HepG2 (cell line): ENCODE measurements around the gene GGA3. TPM values are rescaled to one million over a fixed set of nuclear protein-coding genes. Genes with fewer than 3 reads are reported as not detected.

ENCODE experiments used
- ATF7-NPFF ChIP-seq: sonication (generic); formaldehyde crosslinking; IDR thresholded peaks from 2 replicates; pipeline ENCODE4 v1.8.1; 2023; ENCODE audit warnings: mild to moderate bottlenecking, low read depth, missing genetic modification reagents, moderate library complexity
- HNRNPLL ChIP-seq: fragments of 200-400 bp; formaldehyde crosslinking; IDR thresholded peaks from 2 replicates; pipeline ENCODE4 v1.6.1; 2017; ENCODE audit warnings: mild to moderate bottlenecking, low read depth, low read length; ENCODE audit not compliant: poor library complexity, severe bottlenecking
- KDM5A ChIP-seq: fragments of 200-600 bp; sonication (generic); IDR thresholded peaks from 2 replicates; pipeline ENCODE4 v1.7.0; 2018; ENCODE audit warnings: antibody characterized with exemption, mild to moderate bottlenecking, low read length, borderline replicate concordance
- KLF11 ChIP-seq: IDR thresholded peaks from 2 replicates; pipeline ENCODE4 v1.6.1; 2016; ENCODE audit warnings: missing compliant biosample characterization
- POLR2A ChIP-seq, 2 experiments: IDR thresholded peaks; 2 replicates each; pipeline ENCODE4 v1.6.1; 2011; ENCODE audit warnings: low read depth in 2 of 2, low read length in 2 of 2, mild to moderate bottlenecking in 1 of 2, moderate library complexity in 1 of 2; ENCODE audit not compliant: insufficient read depth in 1 of 2
- SALL1 ChIP-seq: sonication (generic); formaldehyde crosslinking; IDR thresholded peaks from 2 replicates; pipeline ENCODE4 v1.8.0; 2022; ENCODE audit warnings: mild to moderate bottlenecking, missing genetic modification reagents
- SP2 ChIP-seq: sonication (generic); formaldehyde crosslinking; IDR thresholded peaks from 2 replicates; pipeline ENCODE4 v1.5.1; 2020; ENCODE audit warnings: mild to moderate bottlenecking, missing genetic modification reagents
- TAF15 ChIP-seq: fragments of 200-400 bp; formaldehyde crosslinking; IDR thresholded peaks from one replicate; pipeline ENCODE4 v1.6.1; 2018; ENCODE audit warnings: mild to moderate bottlenecking, low read depth, low read length; ENCODE audit not compliant: poor library complexity, severe bottlenecking
- ZMYM3 ChIP-seq: sonication (generic); formaldehyde crosslinking; IDR thresholded peaks from 2 replicates; pipeline ENCODE4 v1.5.1; 2020; ENCODE audit warnings: mild to moderate bottlenecking, missing genetic modification reagents
- ZNF10 ChIP-seq: sonication (generic); formaldehyde crosslinking; IDR thresholded peaks from 2 replicates; pipeline ENCODE4 v1.4.0; 2020; ENCODE audit warnings: mild to moderate bottlenecking, low read depth, missing genetic modification reagents, borderline replicate concordance
- ZNF207 ChIP-seq: fragments of 450-650 bp; IDR thresholded peaks from 2 replicates; pipeline ENCODE4 v1.6.1; 2016; ENCODE audit warnings: antibody characterized with exemption, borderline replicate concordance
- ZNF230 ChIP-seq: sonication (generic); formaldehyde crosslinking; IDR thresholded peaks from 2 replicates; pipeline ENCODE4 v1.4.0; 2020; ENCODE audit warnings: mild to moderate bottlenecking, missing genetic modification reagents
- ZNF329 ChIP-seq: sonication (generic); formaldehyde crosslinking; IDR thresholded peaks from 2 replicates; pipeline ENCODE4 v1.9.0; 2021; ENCODE audit warnings: low read depth, mild to moderate bottlenecking, missing genetic modification reagents
- ZNF891 ChIP-seq: sonication (generic); formaldehyde crosslinking; IDR thresholded peaks from 2 replicates; pipeline ENCODE4 v1.5.0; 2020; ENCODE audit warnings: mild to moderate bottlenecking, missing genetic modification reagents
- polyA plus RNA-seq, 8 experiments: library from polyadenylated mRNA; depleted of rRNA in 3 of 8; stranded (reverse) in 7 of 8; unstranded in 1 of 8; fragments of >200 nt; fragmentation: Illumina TruSeq in 4 of 8; extraction: Trizol in 4 of 8; gene quantifications; 2 replicates each; pipeline versions ENCODE4 v1.2.1 to v1.2.3, GENCODE V29; 2011 to 2016; ENCODE audit warnings: low read depth in 4 of 8, missing spikeins in 1 of 8, mixed read lengths in 1 of 8; ENCODE audit not compliant: insufficient read depth in 1 of 8
- total RNA-seq, 5 experiments: library from RNA; depleted of rRNA; stranded (reverse); fragments of >200 nt; fragmentation: Illumina TruSeq; extraction: Trizol; gene quantifications; 2 replicates each; pipeline ENCODE4 v1.2.3, GENCODE V29; 2016; ENCODE audit warnings: low read depth in 1 of 5
- TF ChIP-seq, protein P1 (sequence below): fragments of 450-650 bp; IDR thresholded peaks from 2 replicates; pipeline ENCODE4 v1.6.1; 2017; ENCODE audit warnings: mild to moderate bottlenecking
- TF ChIP-seq, protein P2 (sequence below): sonication (generic); formaldehyde crosslinking; IDR thresholded peaks from 2 replicates; pipeline ENCODE4 v1.8.0; 2022; ENCODE audit warnings: mild to moderate bottlenecking, missing genetic modification reagents, borderline replicate concordance
- TF ChIP-seq, protein P3 (sequence below), 2 experiments: sonication (generic) in 1 of 2; formaldehyde crosslinking in 1 of 2; IDR thresholded peaks; 2 replicates each; pipeline versions ENCODE4 v1.5.1 to v1.6.1; 2011 to 2020; ENCODE audit warnings: borderline replicate concordance in 1 of 2, low read depth in 1 of 2, low read length in 1 of 2, mild to moderate bottlenecking in 1 of 2, missing genetic modification reagents in 1 of 2, moderate library complexity in 1 of 2
- TF ChIP-seq, protein P4 (sequence below): IDR thresholded peaks from 2 replicates; pipeline ENCODE4 v1.4.0; 2020; ENCODE audit warnings: mild to moderate bottlenecking, missing genetic modification reagents

The GGA3 gene
- total and polyA plus RNA-seq, 2 of the 13 experiments (the other 11 are each of a cell fraction or from before 2014, with no cell fraction given) = 28.4 to 43.7 TPM

DNA sequence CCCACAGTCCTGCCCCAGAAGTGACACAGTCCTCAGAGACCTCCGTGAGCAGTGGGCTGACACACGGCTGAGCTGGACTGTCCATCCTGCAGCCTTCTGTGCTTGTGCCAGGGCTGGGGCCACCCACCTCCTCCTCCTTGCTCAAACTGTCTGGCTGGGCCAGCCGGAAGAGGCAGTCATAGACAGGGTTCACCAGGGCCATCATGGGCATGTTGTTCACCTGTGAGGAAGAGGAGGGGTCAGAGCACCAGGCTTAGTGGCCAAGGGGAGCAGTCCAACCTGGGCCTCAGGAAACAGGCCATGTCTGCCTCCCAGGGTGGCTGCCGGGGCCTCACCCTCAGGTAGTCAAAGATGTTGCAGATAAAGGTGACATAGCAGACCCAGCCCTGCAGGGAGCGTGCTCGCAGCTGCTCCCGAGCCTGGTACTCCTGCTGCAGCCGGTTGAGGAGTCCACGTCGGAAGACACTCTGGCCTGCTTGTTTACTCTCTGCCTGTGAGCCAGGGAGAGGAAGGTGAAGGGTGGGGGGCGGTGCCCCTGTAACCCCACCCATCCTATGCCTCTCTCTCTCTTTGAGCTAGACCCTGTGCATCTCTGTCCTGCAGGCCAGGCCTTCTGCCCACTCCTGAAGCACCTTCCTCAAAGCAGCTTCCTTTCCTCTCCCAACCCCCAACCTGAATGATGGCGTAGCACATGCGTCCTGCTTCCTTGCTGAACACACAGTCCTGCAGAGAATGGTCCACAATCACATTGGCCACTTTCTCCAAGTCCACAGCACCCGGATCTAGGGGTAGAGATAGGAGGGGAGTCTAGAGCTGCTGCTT is 6.2 kb upstream of the GGA3 start (continued):
- TF ChIP-seq HNRNPLL (no peak), ZNF207 (no peak), KLF11 (0 out of 2 replicates have a peak, but pooled peaks have one; percentile 21), SP2 (CRISPR knock-in tag) (no peak), TAF15 (no peak), ZNF10 (no peak), ATF7-NPFF (CRISPR knock-in tag) (no peak), ZNF891 (CRISPR knock-in tag) (no peak), SALL1 (peak; percentile 91), ZMYM3 (CRISPR knock-in tag) (peak; percentile 87), ZNF329 (CRISPR knock-in tag) (peak; percentile 46; the same call in 1 of the 2 replicates), POLR2A (IDR thresholded peaks at IDR 0.05; ENCODE audit: insufficient read depth in 1 of 2, low read depth in 2 of 2, low read length in 2 of 2) (peak in 1 of 2 experiments; percentile 73; a peak in 2 of 4 replicates), KDM5A (no peak), ZNF230 (CRISPR knock-in tag) (0 out of 2 replicates have a peak, but pooled peaks have one; percentile 55)
- TF ChIP-seq, protein P1, sequence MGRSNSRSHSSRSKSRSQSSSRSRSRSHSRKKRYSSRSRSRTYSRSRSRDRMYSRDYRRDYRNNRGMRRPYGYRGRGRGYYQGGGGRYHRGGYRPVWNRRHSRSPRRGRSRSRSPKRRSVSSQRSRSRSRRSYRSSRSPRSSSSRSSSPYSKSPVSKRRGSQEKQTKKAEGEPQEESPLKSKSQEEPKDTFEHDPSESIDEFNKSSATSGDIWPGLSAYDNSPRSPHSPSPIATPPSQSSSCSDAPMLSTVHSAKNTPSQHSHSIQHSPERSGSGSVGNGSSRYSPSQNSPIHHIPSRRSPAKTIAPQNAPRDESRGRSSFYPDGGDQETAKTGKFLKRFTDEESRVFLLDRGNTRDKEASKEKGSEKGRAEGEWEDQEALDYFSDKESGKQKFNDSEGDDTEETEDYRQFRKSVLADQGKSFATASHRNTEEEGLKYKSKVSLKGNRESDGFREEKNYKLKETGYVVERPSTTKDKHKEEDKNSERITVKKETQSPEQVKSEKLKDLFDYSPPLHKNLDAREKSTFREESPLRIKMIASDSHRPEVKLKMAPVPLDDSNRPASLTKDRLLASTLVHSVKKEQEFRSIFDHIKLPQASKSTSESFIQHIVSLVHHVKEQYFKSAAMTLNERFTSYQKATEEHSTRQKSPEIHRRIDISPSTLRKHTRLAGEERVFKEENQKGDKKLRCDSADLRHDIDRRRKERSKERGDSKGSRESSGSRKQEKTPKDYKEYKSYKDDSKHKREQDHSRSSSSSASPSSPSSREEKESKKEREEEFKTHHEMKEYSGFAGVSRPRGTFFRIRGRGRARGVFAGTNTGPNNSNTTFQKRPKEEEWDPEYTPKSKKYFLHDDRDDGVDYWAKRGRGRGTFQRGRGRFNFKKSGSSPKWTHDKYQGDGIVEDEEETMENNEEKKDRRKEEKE = no peak
- TF ChIP-seq, protein P2, sequence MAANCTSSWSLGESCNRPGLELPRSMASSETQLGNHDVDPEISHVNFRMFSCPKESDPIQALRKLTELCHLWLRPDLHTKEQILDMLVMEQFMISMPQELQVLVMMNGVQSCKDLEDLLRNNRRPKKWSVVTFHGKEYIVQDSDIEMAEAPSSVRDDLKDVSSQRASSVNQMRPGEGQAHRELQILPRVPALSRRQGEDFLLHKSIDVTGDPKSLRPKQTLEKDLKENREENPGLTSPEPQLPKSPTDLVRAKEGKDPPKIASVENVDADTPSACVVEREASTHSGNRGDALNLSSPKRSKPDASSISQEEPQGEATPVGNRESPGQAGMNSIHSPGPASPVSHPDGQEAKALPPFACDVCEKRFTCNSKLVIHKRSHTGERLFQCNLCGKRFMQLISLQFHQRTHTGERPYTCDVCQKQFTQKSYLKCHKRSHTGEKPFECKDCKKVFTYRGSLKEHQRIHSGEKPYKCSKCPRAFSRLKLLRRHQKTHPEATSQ (CRISPR knock-in tag) = peak; percentile 86
- TF ChIP-seq, protein P3, sequence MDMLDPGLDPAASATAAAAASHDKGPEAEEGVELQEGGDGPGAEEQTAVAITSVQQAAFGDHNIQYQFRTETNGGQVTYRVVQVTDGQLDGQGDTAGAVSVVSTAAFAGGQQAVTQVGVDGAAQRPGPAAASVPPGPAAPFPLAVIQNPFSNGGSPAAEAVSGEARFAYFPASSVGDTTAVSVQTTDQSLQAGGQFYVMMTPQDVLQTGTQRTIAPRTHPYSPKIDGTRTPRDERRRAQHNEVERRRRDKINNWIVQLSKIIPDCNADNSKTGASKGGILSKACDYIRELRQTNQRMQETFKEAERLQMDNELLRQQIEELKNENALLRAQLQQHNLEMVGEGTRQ (IDR thresholded peaks at IDR 0.05; ENCODE audit: low read depth, low read length) = no peak
- TF ChIP-seq, protein P3 (CRISPR knock-in tag; IDR thresholded peaks at IDR 0.05; ENCODE audit: borderline replicate concordance) = no peak
- TF ChIP-seq, protein P4, sequence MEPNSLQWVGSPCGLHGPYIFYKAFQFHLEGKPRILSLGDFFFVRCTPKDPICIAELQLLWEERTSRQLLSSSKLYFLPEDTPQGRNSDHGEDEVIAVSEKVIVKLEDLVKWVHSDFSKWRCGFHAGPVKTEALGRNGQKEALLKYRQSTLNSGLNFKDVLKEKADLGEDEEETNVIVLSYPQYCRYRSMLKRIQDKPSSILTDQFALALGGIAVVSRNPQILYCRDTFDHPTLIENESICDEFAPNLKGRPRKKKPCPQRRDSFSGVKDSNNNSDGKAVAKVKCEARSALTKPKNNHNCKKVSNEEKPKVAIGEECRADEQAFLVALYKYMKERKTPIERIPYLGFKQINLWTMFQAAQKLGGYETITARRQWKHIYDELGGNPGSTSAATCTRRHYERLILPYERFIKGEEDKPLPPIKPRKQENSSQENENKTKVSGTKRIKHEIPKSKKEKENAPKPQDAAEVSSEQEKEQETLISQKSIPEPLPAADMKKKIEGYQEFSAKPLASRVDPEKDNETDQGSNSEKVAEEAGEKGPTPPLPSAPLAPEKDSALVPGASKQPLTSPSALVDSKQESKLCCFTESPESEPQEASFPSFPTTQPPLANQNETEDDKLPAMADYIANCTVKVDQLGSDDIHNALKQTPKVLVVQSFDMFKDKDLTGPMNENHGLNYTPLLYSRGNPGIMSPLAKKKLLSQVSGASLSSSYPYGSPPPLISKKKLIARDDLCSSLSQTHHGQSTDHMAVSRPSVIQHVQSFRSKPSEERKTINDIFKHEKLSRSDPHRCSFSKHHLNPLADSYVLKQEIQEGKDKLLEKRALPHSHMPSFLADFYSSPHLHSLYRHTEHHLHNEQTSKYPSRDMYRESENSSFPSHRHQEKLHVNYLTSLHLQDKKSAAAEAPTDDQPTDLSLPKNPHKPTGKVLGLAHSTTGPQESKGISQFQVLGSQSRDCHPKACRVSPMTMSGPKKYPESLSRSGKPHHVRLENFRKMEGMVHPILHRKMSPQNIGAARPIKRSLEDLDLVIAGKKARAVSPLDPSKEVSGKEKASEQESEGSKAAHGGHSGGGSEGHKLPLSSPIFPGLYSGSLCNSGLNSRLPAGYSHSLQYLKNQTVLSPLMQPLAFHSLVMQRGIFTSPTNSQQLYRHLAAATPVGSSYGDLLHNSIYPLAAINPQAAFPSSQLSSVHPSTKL (CRISPR knock-in tag) = peak; percentile 73
